ENCODE measurements around the gene FXYD5.
"Not testable (repeated sequence)": the region's sequence is repeated elsewhere in the genome, so short reads cannot be mapped to it uniquely, and the experiment has no call there.

The FXYD5 gene

DNA sequence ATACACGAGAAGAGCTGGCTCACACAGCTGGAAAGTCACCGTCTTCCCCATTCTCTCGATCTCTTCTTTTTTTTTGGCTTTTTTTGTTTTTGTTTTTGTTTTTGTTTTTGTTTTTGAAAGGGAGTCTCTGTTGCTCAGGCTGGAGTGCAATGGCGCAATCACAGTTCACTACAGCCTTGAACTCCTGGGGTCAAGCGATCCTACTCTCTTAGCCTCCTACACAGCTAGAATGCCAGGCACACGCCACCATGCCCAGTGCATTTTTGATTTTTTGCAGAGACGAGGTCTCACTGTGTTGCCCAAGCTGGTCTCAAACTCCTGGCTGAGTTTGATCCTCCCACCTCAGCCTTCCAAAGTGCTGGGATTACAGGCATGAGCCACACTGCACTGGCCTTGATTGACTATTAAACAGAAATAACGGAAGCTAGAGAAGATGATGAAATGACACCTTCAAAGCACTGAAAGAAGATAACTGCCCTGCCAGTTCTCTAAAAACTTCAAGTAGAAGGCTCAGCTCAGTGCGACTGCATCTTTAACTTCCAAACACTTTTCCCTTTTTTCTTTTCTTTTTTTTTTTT is 34.9 kb upstream of the FXYD5 start:
- no peak for FAIRE-seq
- DNase-seq (ENCODE audit: insufficient read length, low spot score): no peak

DNA sequence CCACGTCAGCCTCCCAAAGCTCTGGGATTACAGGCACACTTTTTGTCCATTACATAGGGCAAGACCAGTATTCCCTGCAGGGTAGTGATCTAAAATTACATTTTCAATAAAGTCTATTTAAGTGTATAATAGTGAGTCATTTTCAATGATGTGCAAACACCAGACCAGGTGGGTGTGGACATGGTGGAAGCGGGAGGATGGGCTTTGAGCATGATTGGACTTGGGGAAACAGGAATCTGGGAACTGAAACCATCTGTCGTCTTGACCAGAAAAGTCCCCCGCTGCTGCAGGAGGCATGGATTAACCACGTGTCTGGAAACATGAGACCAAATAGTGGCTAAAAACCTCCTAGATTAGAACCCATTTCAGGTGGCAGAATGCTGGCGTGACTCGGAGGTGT is 34.0 kb upstream of the FXYD5 start:
- FAIRE-seq: no peak
- no peak for DNase-seq (ENCODE audit: insufficient read length, low spot score)

DNA sequence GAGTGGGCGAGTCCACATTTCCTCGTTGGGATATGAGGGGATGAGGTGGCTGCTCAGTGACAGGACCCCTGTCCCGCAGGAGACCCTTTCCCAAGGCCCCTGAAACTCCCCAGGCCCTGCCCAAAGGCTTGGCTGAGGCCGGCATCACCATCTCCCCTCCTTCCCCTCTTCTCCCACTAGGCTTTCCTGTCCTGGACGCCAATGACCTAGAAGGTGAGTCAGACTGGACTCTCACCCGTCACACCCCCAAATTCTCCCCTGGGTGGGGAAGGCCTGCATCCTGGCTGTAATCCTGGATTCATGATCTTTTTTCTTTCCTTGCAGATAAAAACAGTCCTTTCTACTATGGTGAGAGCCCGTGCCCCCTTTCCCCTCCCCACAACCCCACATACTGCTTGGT is 33.6 kb upstream of the FXYD5 start:
- DNase-seq (ENCODE audit: insufficient read length, low spot score) (no peak), FAIRE-seq (no peak)

DNA sequence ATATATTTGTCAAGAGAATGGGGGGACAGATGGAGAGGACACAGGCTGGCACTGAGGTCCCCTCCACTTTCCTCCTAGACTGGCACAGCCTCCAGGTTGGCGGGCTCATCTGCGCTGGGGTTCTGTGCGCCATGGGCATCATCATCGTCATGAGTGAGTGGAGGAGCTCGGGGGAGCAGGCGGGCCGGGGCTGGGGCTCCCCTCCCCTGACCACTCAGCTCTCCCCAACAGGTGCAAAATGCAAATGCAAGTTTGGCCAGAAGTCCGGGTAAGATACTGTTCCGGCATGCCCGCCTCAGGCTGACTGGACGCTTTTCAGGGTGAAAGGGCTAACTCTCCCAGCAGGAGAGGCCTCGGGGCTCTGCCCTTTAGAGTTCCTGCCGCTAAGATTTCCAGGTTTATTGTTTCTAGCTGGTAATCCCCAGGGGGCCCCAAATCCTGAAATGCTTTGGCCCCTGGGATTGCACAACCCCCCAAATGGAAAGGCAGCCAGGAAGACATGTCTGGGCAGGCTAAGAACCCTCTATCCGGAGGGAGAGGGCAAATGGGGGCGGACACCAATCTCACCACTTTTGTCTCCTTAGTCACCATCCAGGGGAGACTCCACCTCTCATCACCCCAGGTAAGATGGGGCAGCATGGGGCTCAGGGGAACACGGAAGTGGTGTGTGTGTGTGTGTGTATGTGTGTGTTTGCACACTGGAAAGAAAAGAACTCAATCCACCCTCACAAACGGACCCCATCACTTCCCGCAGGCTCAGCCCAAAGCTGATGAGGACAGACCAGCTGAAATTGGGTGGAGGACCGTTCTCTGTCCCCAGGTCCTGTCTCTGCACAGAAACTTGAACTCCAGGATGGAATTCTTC is 31.6 kb upstream of the FXYD5 start:
- no peak for DNase-seq (ENCODE audit: insufficient read length, low spot score)
- FAIRE-seq: no peak

- FAIRE-seq (no peak), DNase-seq (ENCODE audit: insufficient read length, low spot score) (no peak)
These were observed 31.0 kb upstream of the FXYD5 start for GRCh38 chr19:35123573-35123972.

GRCh38 chr19:35124098-35125060 is 30.2 kb upstream of the FXYD5 start:
- DNase-seq (ENCODE audit: insufficient read length, low spot score) (peak; percentile 92), FAIRE-seq (peak; percentile 85)

DNA sequence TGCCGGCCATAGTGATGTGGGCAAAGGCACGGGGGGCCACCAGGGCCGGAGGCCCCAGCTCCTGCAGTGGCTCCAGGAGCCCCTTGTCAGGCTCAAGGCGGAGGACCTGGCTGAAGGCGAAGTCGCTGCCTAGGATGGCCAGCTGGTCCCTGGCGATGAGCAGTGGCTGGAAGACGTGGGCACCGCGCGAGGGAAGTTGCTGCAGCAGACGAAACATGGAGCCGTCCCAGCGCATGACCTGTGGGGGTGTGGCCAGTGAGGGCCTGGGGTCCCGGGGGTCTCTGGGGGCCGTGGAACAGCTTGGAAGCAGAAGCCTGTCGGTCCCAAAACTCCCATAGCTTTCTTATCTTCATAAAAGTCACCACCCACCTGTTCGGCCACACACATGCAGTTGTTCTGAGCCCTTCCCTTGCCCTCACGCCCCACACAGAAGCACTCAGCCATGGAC is 29.2 kb upstream of the FXYD5 start:
- DNase-seq (ENCODE audit: insufficient read length, low spot score): no peak
- no peak for FAIRE-seq

- FAIRE-seq (no peak), DNase-seq (ENCODE audit: insufficient read length, low spot score) (no peak)
These were observed 28.5 kb upstream of the FXYD5 start for GRCh38 chr19:35125749-35126623.

GRCh38 chr19:35126624-35126959 is 27.9 kb upstream of the FXYD5 start:
- FAIRE-seq: no peak
- no peak for DNase-seq (ENCODE audit: insufficient read length, low spot score)

GRCh38 chr19:35127871-35128270 is 26.7 kb upstream of the FXYD5 start:
- FAIRE-seq (no peak), DNase-seq (ENCODE audit: insufficient read length, low spot score) (no peak)

DNA sequence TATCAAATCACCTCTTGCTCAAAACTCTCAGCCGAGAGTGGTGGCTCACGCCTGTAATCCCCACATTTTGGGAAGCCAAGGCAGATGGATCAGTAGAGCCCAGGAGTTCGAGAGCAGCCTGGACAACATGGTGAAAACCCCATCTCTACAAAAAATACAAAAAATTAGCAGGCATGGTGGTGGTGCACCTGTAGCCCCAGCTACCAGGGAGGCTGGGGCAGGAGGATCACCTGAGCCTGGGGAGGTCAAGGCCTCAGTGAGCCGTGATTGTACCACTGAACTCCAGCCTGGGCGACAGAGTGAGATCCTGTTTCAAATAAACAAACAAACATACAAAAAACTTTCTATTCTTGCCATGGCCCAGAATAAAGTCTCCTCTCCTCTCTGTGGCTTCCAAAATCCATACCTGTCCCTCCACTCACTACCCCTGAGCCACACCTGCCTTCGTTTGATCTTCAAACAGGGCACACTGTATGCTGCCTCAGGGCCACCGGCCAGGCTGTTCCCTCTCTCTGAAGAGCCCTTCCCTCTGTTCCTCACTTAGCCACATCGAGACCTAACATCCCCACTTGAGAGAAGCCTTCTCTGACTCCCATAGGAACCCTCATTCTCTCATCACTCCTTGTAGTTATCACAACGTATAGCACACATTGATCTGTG is 26.0 kb upstream of the FXYD5 start:
- no peak for FAIRE-seq

DNA sequence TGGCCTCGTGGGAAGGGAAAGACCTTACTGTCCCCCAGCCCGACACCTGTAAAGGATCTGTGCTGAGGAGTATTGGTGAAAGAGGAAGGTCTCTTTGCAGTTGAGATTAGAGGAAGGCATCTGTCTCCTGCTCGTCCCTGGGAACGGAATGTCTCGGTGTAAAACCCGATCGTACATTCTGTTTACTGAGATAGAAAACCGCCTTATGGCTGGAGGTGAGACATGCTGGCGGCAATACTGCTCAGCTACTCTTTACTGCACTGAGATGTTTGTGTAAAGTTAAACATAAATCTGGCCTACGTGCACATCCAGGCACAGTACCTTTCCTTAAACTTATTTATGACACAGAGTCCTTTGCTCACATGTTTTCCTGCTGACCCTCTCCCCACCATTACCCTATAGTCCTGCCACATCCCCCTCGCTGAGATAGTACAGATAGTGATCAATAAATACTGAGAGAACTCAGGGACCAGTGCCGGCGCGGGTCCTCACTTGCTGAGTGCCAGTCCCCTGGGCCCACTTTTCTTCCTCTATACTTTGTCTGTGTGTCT is 24.7 kb upstream of the FXYD5 start:
- FAIRE-seq; DNase-seq (ENCODE audit: insufficient read length, low spot score): not testable (repeated sequence)

More for the DNA sequence above, 26.0 kb upstream of the FXYD5 start:
- no peak for DNase-seq (ENCODE audit: insufficient read length, low spot score)

GRCh38 chr19:35130761-35131720 is 23.5 kb upstream of the FXYD5 start:
- DNase-seq (ENCODE audit: insufficient read length, low spot score) (no peak), FAIRE-seq (no peak)

DNA sequence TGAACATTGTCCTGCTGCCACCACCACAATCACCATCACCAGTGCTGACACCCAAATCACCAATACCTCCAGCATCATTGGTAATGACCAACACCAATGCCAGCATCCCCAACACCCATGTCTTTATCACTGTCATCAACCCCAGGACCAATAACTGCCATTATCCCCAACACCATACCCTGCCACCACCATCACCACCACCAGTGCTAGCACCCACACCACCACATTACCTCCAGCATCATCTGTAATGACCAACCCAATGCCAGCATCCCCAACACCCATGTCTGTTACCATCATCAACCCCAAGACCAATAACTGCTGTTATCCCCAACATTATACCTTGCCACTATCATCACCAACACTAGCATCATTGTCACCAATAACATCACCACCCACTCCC is 22.3 kb upstream of the FXYD5 start:
- peak; percentile 13 for FAIRE-seq
- no peak for DNase-seq (ENCODE audit: insufficient read length, low spot score)

GRCh38 chr19:35133826-35134225 is 20.7 kb upstream of the FXYD5 start:
- FAIRE-seq: no peak
- no peak for DNase-seq (ENCODE audit: insufficient read length, low spot score)

DNA sequence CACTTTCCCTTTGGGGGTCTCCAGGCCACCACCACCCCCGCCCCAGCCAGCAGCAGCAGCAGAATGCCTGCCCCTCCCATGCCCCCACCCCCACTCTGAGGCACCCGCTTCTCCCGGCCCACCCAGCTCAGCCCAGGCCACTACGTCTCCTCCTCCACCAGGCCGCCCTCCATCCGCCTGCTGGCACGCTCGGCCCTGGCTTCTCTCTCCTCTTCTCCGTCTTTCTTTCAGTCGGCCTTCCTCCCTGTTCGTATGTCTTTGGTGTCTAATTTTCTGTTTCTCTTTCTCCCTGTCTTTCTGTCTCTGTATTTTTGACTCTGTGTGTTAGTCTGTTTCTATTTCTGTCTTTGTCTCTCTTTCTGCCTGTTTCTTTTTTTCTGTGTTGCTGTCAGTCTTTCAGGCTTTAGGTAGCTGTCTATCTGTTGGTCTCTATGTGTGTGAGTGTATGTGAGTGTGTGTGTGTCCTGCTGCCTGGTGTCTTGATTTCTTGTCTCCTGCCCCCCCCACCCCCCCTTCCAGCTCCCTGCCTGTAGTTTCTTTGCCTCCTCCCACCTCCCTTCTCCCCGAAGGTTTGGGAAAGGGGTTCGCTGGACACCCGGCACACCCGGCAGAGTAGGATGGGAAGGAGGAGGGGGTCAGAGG is 19.8 kb upstream of the FXYD5 start, which contains the start of gene LGI4:
Gene LGI4, minus strand, starts transcription at position 459 of the 642 bp plus-strand sequence. Its CDS starts 379 bp downstream, at position 80.
- DNase-seq (ENCODE audit: insufficient read length, low spot score) (no peak), FAIRE-seq (no peak)

- DNase-seq (ENCODE audit: insufficient read length, low spot score) (peak; percentile 82), FAIRE-seq (peak; percentile 76)
These were observed 19.1 kb upstream of the FXYD5 start for GRCh38 chr19:35135389-35135909.

Data from HTR-8/SVneo (cell line).